KBM-7 (cell line): Measurements from ENCODE around the gene ADARB2.
A peak's percentile ranks its signal among the peaks of the same experiment; 100 is the strongest.

Experiments used
- DNase-seq: peaks from one replicate; pipeline ENCODE4 v3.0.0-alpha.2; 2015
- in situ Hi-C: fragments of 300-500 bp; cut with MboI; formaldehyde crosslinking; loops from 2 replicates; pipeline ENCODE4 v1.14.3; 2020; ENCODE audit warnings: low sequenced_read_pairs, low pct_unique_long_range_greater_than_20kb, mixed read lengths

ADARB2 gene

DNA sequence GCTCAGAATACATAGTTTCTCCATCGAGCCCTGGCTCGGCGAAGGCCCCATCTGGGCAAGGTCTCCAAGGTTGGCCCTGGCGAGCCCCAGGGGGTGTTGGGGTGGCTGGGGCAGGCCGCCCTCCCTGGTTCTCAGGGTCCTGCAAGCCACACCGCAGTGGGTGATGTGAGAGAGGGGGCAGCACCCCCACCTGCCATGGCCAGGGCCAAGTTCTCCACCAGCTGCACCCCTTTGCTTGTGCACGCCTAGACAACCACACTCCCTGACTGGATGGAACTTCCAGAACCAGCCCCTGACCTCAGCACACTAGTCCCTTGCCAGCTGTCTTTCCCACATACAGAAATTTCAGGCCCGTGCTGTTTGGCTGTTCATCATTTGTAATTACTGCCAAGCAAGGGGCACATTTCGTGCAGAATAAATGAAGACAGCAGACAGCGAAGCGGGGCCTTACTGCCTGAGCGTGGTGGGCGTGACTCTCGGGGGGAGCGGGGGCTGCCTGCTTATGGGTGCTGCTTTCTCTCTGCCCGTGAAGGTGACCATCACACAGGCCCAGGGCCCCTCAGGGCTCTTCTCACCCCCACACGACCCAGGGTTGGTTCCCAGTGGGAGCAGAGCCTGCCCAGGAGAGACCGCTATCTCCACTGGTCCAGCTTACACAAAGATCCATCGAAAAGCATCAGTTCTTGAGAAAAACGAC is 85.9 kb downstream of the ADARB2 start:
- in situ Hi-C loops = no loop called here
- no peak for DNase-seq

DNA sequence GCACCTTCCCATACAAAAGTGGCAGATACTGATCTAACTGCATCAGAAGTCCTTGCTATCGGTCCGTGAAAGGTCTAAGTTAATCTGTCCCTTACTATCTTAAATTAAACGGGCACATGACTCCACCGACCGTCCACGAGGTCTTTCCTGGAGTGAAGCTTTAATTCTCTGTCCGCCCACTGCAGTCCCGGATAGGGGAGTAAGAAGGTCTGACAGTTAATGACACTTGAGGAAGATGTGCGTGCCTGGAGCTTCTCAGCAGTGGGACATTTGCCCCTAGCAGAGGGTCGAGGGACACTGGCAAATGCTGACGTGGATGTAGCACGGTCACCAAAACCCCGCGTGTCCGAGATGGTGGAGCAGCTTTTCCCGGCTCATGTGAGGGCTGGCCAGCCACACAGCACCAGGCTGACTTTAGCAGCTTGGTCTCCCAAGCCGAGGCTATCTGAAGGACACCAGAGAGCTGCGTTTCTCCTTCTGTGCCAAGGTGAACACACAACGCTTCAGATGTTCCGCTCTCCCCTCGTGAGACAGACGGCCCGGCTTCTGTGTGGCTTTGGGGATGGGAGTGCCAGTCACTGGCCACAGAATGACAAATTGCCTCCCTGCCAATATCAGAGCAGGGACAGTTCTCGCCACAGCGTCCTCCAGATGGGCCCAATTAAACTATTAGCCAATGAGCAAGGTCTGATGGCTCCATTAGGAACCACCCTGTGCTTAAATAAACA is 86.6 kb downstream of the ADARB2 start:
- in situ Hi-C loops = no loop called here
- DNase-seq = no peak

DNA sequence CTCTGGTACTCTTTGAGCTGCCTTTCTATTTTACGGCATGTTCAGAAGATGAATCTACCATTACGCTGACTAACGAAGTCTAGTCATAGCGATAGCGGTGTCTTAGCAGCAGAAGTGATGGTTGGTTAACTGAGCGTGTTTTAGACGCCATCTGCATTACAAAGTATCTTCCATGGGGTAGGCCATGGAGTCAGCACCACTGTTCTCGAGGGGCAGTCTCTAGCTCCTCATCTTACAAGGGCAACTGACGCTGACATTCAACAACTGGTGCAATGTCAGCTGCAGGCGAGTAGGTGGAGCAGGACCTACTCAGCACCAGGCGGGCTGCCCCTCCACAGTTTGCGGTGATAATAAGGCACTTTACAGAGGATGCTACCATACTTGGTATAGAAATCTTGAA is 88.7 kb downstream of the ADARB2 start:
- no peak for DNase-seq
- in situ Hi-C loops = no loop called here

DNA sequence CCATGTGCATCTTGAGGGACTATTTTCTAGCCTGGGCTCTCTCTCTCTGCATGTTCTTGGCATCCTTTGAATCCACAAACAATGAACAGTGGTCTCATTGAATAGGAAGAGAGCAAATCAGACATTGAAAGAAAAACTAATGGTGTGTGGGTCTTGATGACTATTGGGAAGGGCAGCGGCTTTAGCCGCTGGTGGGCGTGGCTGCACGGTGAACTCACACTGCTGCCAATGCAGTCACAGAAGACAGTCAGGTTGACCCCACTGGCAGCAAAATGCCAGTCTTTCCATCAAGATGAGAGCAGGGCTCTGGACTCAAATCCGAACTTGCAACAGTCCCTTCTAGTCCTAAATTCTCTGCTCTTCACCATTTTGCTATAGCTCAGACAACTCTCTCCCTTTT is 91.0 kb downstream of the ADARB2 start:
- in situ Hi-C loops = no loop called here

DNA sequence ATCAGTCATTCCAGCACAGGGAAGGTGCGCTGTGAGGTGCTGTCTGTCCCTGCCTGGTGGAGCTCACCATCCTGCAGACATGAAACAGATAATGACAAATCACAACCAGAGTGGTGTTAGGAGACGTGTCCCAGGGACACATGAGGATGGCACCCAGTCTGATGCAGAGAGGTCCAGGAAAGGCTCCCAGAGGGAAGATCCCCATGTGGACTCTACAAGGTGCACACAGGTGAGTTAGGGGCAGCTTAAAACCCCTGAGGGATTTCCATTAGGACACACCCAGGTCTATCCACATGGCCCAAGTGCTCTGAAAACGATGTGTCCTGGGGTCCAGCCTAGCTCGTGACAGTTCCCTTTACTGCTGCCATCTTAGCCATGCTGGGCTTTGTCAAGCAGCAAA is 91.4 kb downstream of the ADARB2 start:
- DNase-seq = no peak
- in situ Hi-C loops = no loop called here

More for the DNA sequence above, 91.0 kb downstream of the ADARB2 start:
- no peak for DNase-seq

DNA sequence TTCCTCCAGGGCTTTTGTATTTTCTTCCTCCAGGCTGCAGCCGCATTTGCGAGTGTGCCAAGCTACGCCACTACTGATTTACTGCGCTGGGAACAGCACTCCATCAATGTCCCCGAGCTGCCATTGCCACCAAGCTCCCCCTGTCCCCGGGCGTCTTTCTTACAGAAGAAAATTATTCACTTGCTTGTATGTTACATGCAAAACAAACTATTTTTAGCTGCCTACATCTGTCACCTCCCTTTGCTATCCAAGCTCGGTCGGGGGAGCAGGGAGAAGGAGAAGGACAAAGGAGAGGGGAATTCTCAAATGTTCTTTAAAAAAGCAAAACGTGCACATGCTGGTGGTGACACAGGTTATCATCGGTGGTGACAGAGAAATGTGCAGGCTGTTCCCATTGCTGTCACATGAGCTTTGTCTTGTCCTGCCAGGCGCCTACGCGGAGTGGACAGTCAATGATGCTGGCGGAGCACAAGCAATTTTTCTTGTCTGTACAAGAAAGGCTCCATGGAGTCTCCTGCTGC is 93.1 kb downstream of the ADARB2 start:
- DNase-seq = no peak
- in situ Hi-C loops = no loop called here

DNA sequence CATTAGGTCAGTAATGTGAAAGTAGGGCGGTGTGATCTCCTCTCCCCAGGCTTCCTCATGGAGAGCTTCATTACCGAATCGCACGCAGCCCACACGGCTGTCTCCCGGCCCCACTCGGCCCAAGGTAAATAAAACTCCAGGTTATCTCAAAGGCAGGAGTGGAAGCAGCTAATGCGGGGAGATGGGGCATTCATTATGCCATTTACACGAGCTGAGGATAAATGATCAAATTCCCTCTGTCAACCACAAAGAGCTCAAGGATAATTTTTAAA is 93.5 kb downstream of the ADARB2 start:
- no peak for DNase-seq
- in situ Hi-C loops = no loop called here

DNA sequence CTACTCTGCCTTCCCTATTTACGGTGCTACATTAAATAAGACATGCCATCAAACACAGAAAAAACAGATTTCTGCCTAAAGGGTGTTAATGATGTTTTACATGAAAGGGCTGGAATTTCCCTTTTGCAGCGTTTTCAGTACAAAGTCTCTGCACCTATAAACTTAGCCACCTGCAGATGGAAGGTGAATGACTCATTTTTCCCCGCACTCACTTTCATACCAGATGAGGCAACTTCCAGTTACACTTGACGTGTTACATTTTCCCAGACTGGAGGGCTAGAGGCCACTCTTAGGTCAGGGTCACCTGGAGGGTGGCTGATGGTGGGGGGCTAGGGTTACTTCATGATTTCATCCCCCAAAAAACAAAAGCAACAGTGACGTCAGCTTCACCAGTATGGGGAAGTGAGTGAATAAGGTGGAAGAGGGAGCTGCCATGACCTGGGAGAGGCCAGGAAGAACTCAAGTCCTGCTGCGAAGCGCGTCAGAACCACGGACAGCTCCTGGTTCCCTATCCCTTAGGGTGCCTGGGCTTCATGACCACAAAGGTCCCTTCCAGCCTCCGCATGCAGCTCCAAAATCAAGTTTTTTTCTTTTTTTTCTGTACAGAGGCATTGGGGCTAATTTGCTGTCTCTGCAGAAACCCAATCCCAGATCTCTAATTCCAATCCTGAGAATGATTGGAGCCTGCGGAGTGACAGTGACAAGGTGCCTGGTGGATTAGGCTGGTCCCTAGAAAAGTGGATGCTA is 94.0 kb downstream of the ADARB2 start:
- peak; percentile 5 for DNase-seq

DNA sequence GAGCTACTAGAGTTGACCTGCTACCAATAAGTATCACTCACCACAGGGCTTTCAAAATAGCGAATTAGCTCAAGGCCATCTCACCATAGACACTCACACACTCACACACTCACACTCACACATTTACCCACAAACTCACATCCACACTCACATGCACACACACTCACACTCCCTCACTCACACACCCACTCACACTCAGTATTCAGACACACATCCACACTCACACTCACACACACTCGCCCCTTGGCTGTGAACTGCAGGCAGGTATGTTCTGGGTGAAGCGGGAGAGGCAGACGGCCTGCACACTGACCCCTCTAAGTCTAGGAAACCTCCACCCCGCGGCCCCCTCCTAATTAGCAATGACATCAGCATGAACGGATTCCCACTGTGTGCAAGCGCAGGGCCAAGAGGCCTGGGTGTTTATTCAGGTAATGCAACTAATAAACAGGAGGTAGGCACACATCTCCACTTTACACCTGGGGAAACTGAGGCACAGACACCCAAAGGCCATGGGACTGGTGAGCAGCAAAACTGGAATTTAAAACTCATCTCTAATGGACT is 94.6 kb downstream of the ADARB2 start:
- in situ Hi-C loops = no loop called here
- no peak for DNase-seq

More for the DNA sequence above, 94.0 kb downstream of the ADARB2 start:
- in situ Hi-C loops = no loop called here

DNA sequence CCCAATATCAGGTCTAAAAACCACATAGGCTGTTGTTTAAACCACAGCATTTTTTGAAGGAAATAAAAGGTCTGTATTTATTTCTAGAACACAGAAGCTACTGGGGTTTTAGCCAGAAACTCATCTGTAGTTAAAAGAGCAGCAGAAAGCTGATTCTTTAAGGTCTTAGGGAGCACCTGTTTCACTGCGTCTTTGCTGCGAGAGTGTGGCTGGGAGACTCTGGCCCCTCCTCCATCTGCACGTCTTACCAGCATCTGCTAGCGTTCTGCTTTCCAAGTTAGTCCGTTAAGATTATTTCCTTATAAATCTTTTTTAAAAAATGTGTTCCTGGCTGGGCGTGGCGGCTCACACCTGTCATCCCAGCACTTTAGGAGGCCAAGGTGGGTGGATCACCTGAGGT is 95.9 kb downstream of the ADARB2 start:
- DNase-seq = no peak
- in situ Hi-C loops = no loop called here

DNA sequence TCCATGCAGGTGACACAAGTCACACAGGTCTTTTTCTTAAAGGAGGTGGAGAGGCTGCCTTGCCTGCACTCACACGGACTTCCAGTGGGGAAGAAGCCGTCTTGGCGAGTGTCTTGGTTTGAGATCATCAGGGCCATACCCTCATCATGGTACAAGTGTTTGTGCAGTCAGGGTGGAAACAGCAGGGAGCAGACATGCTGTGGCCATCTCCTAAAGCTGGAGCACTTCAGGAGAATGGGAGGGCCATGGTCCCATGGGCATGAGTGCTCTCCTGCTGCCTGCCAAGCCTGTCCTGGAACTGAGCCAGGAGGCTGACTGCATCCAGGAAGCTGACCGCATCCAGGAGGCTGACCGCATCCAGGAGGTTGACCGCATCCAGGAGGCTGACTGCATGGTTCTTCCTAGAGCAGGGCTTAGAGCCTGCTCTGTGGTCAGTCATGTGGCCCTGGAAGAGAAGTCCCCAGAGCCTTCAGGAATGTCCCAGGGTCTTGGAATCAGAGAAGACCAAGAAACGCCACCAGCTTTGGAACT is 98.4 kb downstream of the ADARB2 start:
- in situ Hi-C loops = no loop called here
- no peak for DNase-seq

DNA sequence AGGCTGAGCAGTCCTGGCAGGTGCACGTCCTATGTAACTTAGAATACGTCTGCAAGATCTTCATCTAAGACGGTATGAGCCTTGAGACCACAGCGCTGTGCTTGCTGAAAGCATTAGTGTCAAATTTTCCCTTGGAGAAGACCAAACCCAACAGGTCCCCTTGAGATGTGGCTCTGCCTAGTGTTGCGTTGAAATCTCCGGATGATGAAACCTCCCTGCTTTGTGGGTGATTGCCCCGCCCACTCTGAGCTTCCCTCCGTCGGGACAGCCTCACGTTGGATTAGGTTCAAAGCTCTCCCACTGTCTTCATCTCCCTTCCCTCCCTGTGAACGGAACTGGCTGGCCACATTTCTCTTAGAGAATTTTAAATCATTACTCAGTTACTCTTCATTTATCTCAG is 102.0 kb downstream of the ADARB2 start:
- no peak for DNase-seq
- in situ Hi-C loops = no loop called here

DNA sequence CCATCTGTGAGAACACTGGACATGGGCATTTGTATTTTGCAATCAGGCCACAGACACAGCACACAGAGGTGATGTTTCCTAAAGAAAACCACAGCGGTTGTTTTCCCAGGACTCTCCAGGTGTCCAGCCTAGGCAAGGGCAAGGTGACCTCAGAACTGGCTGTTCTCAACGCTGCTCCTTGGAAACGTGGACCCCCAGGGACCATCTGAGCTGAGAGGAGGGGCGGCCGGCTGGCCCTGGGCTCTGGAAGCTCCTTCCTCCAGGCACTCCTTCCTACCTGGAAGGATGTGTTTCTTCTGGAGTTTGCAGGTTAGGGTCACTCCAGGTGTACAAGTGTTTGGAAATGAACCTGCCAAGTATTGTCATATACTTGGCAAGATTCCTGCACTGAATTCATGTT is 103.1 kb downstream of the ADARB2 start:
- no peak for DNase-seq
- in situ Hi-C loops = no loop called here

DNA sequence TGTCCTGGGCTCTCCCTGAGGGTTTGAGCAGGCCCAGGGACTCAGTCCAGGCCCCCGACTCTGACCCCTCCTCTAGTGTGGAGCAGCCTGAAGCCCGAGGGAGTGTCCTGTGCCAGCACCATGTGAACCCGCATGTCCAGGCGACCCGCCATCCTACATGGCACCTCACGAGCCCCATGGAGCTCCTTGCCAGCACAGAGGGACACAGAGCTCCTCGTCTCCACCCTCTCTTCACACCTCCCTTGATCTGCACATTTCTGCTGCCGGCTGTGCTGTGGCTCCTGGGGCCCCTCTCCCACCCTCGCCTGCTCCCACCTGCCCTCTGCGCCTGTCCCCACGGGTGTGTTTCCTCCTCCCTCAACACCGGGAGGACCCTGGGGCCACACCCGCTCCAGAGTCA is 103.5 kb downstream of the ADARB2 start:
- DNase-seq = no peak

DNA sequence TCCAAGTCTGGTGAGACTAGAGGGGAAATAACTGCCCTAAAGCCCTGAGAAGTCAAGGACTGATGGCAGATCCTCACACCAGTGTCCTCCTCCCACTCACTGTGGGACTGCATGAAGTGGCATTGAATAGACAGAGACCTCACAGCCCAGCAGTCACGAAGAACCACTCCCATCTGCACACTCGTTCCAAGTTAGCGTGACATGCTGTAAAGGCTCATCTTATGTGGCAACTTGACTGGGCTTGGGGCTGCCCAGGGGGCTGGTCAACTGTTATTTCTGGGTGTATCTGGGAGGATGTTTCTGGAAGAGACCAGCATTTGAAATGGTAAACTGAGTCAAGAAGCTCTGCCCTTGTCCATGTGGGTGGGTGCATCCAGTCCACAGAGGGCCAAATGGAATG is 104.7 kb downstream of the ADARB2 start:
- in situ Hi-C loops = no loop called here
- no peak for DNase-seq

More for the DNA sequence above, 103.5 kb downstream of the ADARB2 start:
- in situ Hi-C loops = no loop called here

DNA sequence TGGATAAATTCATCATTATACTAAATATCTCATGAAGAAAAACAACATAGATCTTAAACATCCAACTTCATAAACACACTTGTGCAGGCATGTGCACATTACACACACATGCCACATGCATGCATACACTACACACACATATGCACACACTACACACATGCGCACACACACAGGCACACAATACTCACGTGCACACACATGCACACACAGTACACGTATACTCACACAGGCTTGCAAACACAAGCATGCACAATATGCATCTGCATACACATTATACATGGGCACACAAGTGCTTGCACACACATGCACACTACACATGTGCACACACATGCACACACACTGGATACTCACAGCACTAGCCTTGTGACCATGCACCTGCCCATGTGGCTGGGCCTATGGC is 105.2 kb downstream of the ADARB2 start:
- DNase-seq = no peak
- in situ Hi-C loops = no loop called here

DNA sequence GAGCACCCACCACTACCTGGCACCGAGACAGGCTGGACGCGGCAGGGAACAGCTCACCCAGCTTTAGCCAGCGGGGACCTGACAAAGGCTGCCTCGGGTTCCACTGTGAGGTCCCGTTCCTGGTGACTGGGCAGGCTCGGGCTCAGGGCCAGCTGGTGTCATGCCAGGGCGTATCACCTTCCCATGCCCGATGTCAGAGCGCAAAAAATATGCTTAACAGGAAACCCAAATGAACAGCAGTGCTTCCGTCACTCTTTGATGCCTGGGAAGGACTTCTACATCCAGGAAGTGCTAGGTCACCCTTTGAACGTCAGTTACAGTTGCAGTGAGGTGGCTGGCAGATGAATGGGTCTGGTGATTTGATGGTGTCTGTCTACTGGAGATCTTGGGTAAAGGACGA is 106.0 kb downstream of the ADARB2 start:
- no peak for DNase-seq
- in situ Hi-C loops = no loop called here

DNA sequence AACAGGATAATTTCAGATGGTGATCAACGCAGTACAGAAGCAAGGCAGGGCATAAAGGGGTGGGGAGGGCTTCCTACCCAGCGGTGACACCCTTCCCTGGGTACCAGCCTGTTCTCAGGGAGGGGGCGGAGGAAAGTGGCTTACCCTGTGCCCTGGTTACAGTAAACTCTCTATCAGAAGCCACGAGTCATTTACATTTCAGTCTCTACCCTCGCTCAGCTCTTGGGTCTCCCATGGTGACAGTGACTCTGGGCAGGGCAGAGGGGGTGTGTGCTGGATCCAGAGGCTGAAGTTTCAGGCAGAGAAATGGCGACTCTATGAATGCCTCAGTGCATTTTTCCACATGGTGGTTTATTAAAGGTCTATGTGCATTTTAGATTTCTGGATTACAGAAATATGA is 107.0 kb downstream of the ADARB2 start:
- in situ Hi-C loops = no loop called here
- no peak for DNase-seq

DNA sequence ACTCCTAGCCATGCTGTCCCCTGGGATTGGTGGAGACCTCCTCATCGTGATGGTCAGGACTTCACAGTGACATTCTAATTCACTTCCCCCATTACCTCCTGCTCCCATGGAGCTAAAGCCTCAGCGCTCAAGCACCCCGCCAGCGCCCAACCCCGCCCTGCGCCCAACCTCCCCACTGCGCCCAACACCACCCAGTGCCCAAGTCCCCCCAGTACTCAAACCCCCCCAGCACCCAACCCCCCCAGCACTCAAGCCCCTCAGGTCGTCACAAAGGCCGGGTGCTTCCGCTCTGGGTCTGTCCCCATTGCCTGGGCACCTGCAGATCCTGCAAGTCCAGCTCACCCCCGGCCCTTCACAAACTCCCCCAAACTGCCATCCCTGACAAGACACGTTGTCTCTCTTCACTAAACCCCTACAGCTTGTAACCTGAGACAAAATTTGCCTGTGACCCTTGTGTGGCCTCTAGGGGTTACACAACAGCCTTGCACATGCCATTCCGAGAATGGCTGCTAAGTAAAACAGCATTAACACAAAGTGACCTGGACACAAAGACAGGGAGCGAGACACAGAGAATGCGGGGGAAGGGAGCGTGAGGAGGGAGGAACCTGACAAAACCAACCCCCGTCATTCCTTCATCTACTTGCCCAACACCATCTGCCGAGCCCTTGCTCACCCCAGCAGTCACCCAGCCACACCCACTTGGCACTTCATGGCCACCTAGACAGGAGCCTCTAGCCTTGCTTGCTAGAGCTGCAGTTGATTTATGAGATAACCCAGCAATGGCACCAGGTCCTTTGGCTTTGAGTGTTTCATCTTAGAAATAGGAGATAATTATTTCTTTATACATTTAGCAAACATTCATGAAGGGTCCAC is 107.8 kb downstream of the ADARB2 start:
- in situ Hi-C loops = no loop called here
- DNase-seq = no peak
